Tibial nerve (tissue), 4 donors: ENCODE measurements around the gene ADAMTS17.

ENCODE experiments used
- CTCF ChIP-seq, 5 experiments: fragments of 200-600 bp in 3 of 5; fragments of 450-650 bp in 2 of 5; sonication (generic) in 3 of 5; IDR thresholded peaks; one replicate each; pipeline ENCODE4 v1.5.1; 2016 to 2019; ENCODE audit warnings: antibody characterized with exemption in 5 of 5, mild to moderate bottlenecking in 3 of 5, moderate library complexity in 2 of 5
- EP300 ChIP-seq, 2 donors: sonication (generic); formaldehyde crosslinking; IDR thresholded peaks; one replicate each; pipeline ENCODE4 v1.6.1; 2017; ENCODE audit warnings: antibody characterized with exemption in 2 of 2, mild to moderate bottlenecking in 1 of 2
- POLR2A ChIP-seq, 2 donors: fragments of 450-650 bp; IDR thresholded peaks; one replicate each; pipeline ENCODE4 v1.6.1; 2017; ENCODE audit warnings: antibody characterized with exemption in 2 of 2, mild to moderate bottlenecking in 2 of 2, moderate library complexity in 2 of 2

GRCh38 chr15:100134089-100134583 lies 207.6 kb downstream of the ADAMTS17 start:
- TF ChIP-seq CTCF (IDR thresholded peaks at IDR 0.05) (no peak), EP300 (IDR thresholded peaks at IDR 0.05) (no peak), POLR2A (IDR thresholded peaks at IDR 0.05) (no peak)
